SK-N-MC (cell line): ENCODE measurements around the gene SPESP1.

ENCODE experiments used
- DNase-seq: peaks from one replicate; pipeline ENCODE4 v3.0.0-alpha.2; 2011; ENCODE audit warnings: low read depth, low spot score
- H3K27ac ChIP-seq: fragments of 200-600 bp; sonication (generic); 2 replicates; pipeline ENCODE4 v1.5.1; 2016; ENCODE audit warnings: mixed run types
- H3K36me3 ChIP-seq: fragments of 200-600 bp; sonication (generic); 2 replicates; pipeline ENCODE4 v1.6.1; 2017; ENCODE audit warnings: antibody characterized with exemption, low read length, mixed read lengths; ENCODE audit not compliant: insufficient read depth
- H3K4me3 ChIP-seq: fragments of 200-600 bp; sonication (generic); 2 replicates; pipeline ENCODE4 v1.5.1; 2016
- H3K9ac ChIP-seq: fragments of 200-600 bp; sonication (generic); 2 replicates; pipeline ENCODE4 v1.8.0; 2017; ENCODE audit warnings: mixed run types, mixed read lengths; ENCODE audit not compliant: insufficient read length
- H3K9me3 ChIP-seq: fragments of 200-600 bp; sonication (generic); 2 replicates; pipeline ENCODE4 v1.6.1; 2017; ENCODE audit warnings: low read depth, mild to moderate bottlenecking, antibody characterized with exemption, low read length, moderate library complexity, mixed read lengths
- EZH2 ChIP-seq: fragments of 200-600 bp; sonication (generic); IDR thresholded peaks from one replicate; pipeline ENCODE4 v1.6.1; 2017; ENCODE audit warnings: antibody characterized with exemption
- FOXP2 ChIP-seq: optimal IDR thresholded peaks from 2 replicates; pipeline ENCODE3; 2011; ENCODE audit warnings: mild to moderate bottlenecking, moderate library complexity; ENCODE audit not compliant: insufficient read depth; ENCODE audit errors: extremely low read length, control extremely low read depth
- POLR2AphosphoS5 ChIP-seq: IDR thresholded peaks from 2 replicates; pipeline ENCODE4 v1.6.1; 2012; ENCODE audit warnings: mild to moderate bottlenecking, low read depth, low read length, borderline replicate concordance

SPESP1 gene

GRCh38 chr15:68984586-68984985 lies 54.3 kb downstream of the SPESP1 start:
- H3K9me3 ChIP-seq: no peaks in the 10 kb centered on the region
- H3K9ac ChIP-seq: no peak overlapping the region
- TF ChIP-seq EZH2: no peak
- no peak for TF ChIP-seq POLR2AphosphoS5
- no peak for TF ChIP-seq FOXP2
- H3K27ac ChIP-seq: no peak overlapping the region
- no peak for DNase-seq
- no peak overlapping the region for H3K4me3 ChIP-seq
- no peaks in the 10 kb centered on the region for H3K36me3 ChIP-seq

- no peak for DNase-seq
- TF ChIP-seq FOXP2 (no peak), EZH2 (no peak), POLR2AphosphoS5 (no peak)
- Histone ChIP-seq H3K9me3 (no peaks in the 10 kb centered on the region), H3K27ac (no peak overlapping the region), H3K4me3 (no peak overlapping the region), H3K9ac (no peak overlapping the region), H3K36me3 (no peaks in the 10 kb centered on the region)
Observed at GRCh38 chr15:68985361-68985891, 55.1 kb downstream of the SPESP1 start.

- no peak overlapping the region for H3K9ac ChIP-seq
- no peaks in the 10 kb centered on the region for H3K36me3 ChIP-seq
- no peaks in the 10 kb centered on the region for H3K9me3 ChIP-seq
- no peak overlapping the region for H3K4me3 ChIP-seq
- TF ChIP-seq POLR2AphosphoS5: no peak
- no peak for TF ChIP-seq FOXP2
- no peak for TF ChIP-seq EZH2
- DNase-seq: no peak
- H3K27ac ChIP-seq: no peak overlapping the region
Observed at GRCh38 chr15:68986322-68986721, 56.0 kb downstream of the SPESP1 start.

- Histone ChIP-seq H3K4me3 (no peak overlapping the region), H3K27ac (no peak overlapping the region), H3K36me3 (no peaks in the 10 kb centered on the region), H3K9me3 (no peaks in the 10 kb centered on the region), H3K9ac (no peak overlapping the region)
- TF ChIP-seq FOXP2 (no peak), EZH2 (no peak), POLR2AphosphoS5 (no peak)
- DNase-seq: no peak
Observed at GRCh38 chr15:68987120-68987519, 56.8 kb downstream of the SPESP1 start.

GRCh38 chr15:68987676-68988075 lies 57.4 kb downstream of the SPESP1 start:
- DNase-seq: no peak
- no peaks in the 10 kb centered on the region for H3K9me3 ChIP-seq
- no peaks in the 10 kb centered on the region for H3K36me3 ChIP-seq
- H3K27ac ChIP-seq: no peak overlapping the region
- TF ChIP-seq EZH2 (no peak), POLR2AphosphoS5 (no peak), FOXP2 (no peak)
- H3K4me3 ChIP-seq: no peak overlapping the region
- H3K9ac ChIP-seq: no peak overlapping the region

- TF ChIP-seq EZH2 (no peak), POLR2AphosphoS5 (no peak), FOXP2 (no peak)
- no peaks in the 10 kb centered on the region for H3K36me3 ChIP-seq
- no peak for DNase-seq
- no peak overlapping the region for H3K4me3 ChIP-seq
- no peak overlapping the region for H3K27ac ChIP-seq
- H3K9me3 ChIP-seq: no peaks in the 10 kb centered on the region
- no peak overlapping the region for H3K9ac ChIP-seq
Observed at GRCh38 chr15:68989541-68990230, 59.4 kb downstream of the SPESP1 start.

- TF ChIP-seq POLR2AphosphoS5 (no peak), FOXP2 (no peak), EZH2 (no peak)
- no peaks in the 10 kb centered on the region for H3K9me3 ChIP-seq
- H3K9ac ChIP-seq: no peak overlapping the region
- H3K36me3 ChIP-seq: no peaks in the 10 kb centered on the region
- H3K4me3 ChIP-seq: no peak overlapping the region
- no peak overlapping the region for H3K27ac ChIP-seq
- DNase-seq: no peak
Observed at GRCh38 chr15:68990231-68990991, 60.1 kb downstream of the SPESP1 start.

- Histone ChIP-seq H3K36me3 (no peaks in the 10 kb centered on the region), H3K9ac (no peak overlapping the region), H3K9me3 (no peaks in the 10 kb centered on the region), H3K27ac (no peak overlapping the region), H3K4me3 (no peak overlapping the region)
- TF ChIP-seq POLR2AphosphoS5 (no peak), EZH2 (no peak), FOXP2 (no peak)
- DNase-seq: no peak
Observed at GRCh38 chr15:68990992-68991500, 60.7 kb downstream of the SPESP1 start.

GRCh38 chr15:68991723-68992122 lies 61.4 kb downstream of the SPESP1 start:
- Histone ChIP-seq H3K9me3 (no peaks in the 10 kb centered on the region), H3K36me3 (no peaks in the 10 kb centered on the region), H3K4me3 (no peak overlapping the region), H3K9ac (no peak overlapping the region), H3K27ac (no peak overlapping the region)
- TF ChIP-seq FOXP2 (no peak), EZH2 (no peak), POLR2AphosphoS5 (no peak)
- no peak for DNase-seq
